PC-9 (cell line): ENCODE data around the gene KRT73. TPM values are rescaled to one million over a fixed set of nuclear protein-coding genes. Genes with fewer than 3 reads are reported as not detected.

Source experiments
- BruUV-seq: library from RNA; stranded (reverse); fragments of 400-500 nt; replicated peaks from 2 replicates; lab custom pipeline; 2021; lab: Mats Ljungman, UMichigan
- CTCF ChIA-PET: fragments of 300-600 bp; sonication (Branson Sonifier 250); formaldehyde crosslinking; loops from one replicate; lab custom pipeline; 2022; ENCODE audit warnings: antibody characterized with exemption; lab: Charles Lee
- POLR2A ChIA-PET: fragments of 300-600 bp; sonication (Branson Sonifier 250); formaldehyde crosslinking; loops from one replicate; lab custom pipeline; 2022; ENCODE audit warnings: antibody characterized with exemption; ENCODE audit not compliant: unreplicated experiment; lab: Charles Lee
- DNase-seq, 2 experiments: peaks; one replicate each; pipeline versions ENCODE4 v3.0.0 to v3.0.0-alpha.2; 2015 to 2022; ENCODE audit warnings: mixed read lengths in 1 of 2
- H2AFZ ChIP-seq: fragments of 200-600 bp; sonication (generic); 2 replicates; pipeline ENCODE4 v1.8.1; 2017; ENCODE audit warnings: antibody characterized with exemption
- H3F3A ChIP-seq: fragments of 200-600 bp; sonication (generic); 2 replicates; pipeline ENCODE4 v1.8.1; 2017; ENCODE audit warnings: antibody characterized with exemption, mild to moderate bottlenecking, low read depth; ENCODE audit not compliant: insufficient read depth
- H3K27ac ChIP-seq: fragments of 200-600 bp; sonication (generic); 2 replicates; pipeline ENCODE4 v1.6.1; 2016; ENCODE audit warnings: mixed run types
- H3K27me3 ChIP-seq: fragments of 200-600 bp; sonication (generic); 2 replicates; pipeline ENCODE4 v1.6.1; 2016; ENCODE audit warnings: low read depth, mixed run types; ENCODE audit not compliant: insufficient read depth
- H3K36me3 ChIP-seq: fragments of 200-600 bp; sonication (generic); 2 replicates; pipeline ENCODE4 v1.6.1; 2016; ENCODE audit warnings: low read depth, mixed run types
- H3K4me1 ChIP-seq: fragments of 200-600 bp; sonication (generic); replicated peaks from 2 replicates; pipeline ENCODE4 v1.6.1; 2016; ENCODE audit warnings: mixed run types; ENCODE audit not compliant: insufficient read depth
- H3K4me2 ChIP-seq: fragments of 200-600 bp; sonication (generic); 2 replicates; pipeline ENCODE4 v1.6.1; 2017; ENCODE audit warnings: mixed run types
- H3K4me3 ChIP-seq: fragments of 200-600 bp; sonication (generic); 2 replicates; pipeline ENCODE4 v1.6.1; 2016; ENCODE audit warnings: mixed run types
- H3K79me2 ChIP-seq: fragments of 200-600 bp; sonication (generic); 2 replicates; pipeline ENCODE4 v1.6.1; 2017; ENCODE audit warnings: low read depth, mixed run types
- H3K9me2 ChIP-seq: fragments of 200-600 bp; sonication (generic); 2 replicates; pipeline ENCODE4 v1.8.1; 2017; ENCODE audit warnings: mild to moderate bottlenecking; ENCODE audit not compliant: insufficient read depth
- H3K9me3 ChIP-seq: fragments of 200-600 bp; sonication (generic); 2 replicates; pipeline ENCODE4 v1.8.1; 2016; ENCODE audit warnings: low read depth; ENCODE audit not compliant: insufficient read depth
- H4K20me1 ChIP-seq: fragments of 200-600 bp; sonication (generic); 2 replicates; pipeline ENCODE4 v1.8.1; 2017; ENCODE audit not compliant: insufficient read depth
- EZH2 ChIP-seq: fragments of 200-600 bp; sonication (generic); IDR thresholded peaks from 2 replicates; pipeline ENCODE4 v1.8.0; 2017; ENCODE audit warnings: antibody characterized with exemption, low read depth
- intact Hi-C: fragments of 100-400 bp; cut with micrococcal nuclease; formaldehyde crosslinking; loops from one replicate; pipeline ENCODE4 v1.10.0; 2022; ENCODE audit not compliant: unreplicated experiment
- total RNA-seq: library from RNA; stranded (reverse); gene quantifications from 2 replicates; pipeline ENCODE4 v1.2.3, GENCODE V29; 2021
- TF ChIP-seq, protein P1 (sequence below): fragments of 200-600 bp; sonication (generic); conservative IDR thresholded peaks from 2 replicates; pipeline ENCODE4 v1.6.1; 2017; ENCODE audit warnings: mixed run types, antibody characterized with exemption, mild to moderate bottlenecking, moderate library complexity

The KRT73 gene
- total RNA-seq, 1 experiment from 2014 or later = not detected

DNA sequence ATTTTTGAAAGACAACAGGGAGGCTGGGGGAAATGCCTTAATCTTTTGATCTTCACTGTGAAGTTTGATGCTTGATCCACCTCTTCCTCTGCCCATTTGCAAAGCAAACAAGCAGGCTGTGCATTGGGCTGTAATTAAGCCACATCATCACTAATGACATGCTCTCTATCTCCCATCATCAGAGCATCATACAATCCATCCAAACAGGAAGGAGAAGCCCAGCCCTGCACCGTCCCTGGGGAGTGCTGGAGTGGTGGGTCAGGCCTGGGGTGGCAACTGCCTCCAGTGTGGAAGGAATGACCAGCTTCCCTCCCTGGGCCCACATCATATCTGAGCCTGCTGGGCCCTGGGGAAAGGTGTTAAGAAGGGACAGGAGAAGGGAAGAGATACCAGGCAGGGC is 37.9 kb downstream of the KRT73 start:
- CTCF ChIA-PET = interaction anchor here (0.9 kb wide), 2 partner anchors 138 to 290 kb away, joined by 3 to 6 read pairs; no protein-coding TSS in a partner anchor
- no peaks in the 10 kb centered on the region for H3K9me3 ChIP-seq
- no peaks in the 10 kb centered on the region for H3K36me3 ChIP-seq
- peaks cover 19% of the 10 kb centered on the region for H3K4me1 ChIP-seq
- intact Hi-C loops = loop anchor here (5.0 kb wide), 1 partner anchor 88 kb away; the partner anchor contains the start of gene KRT6A
- no peaks in the 10 kb centered on the region for H3K27me3 ChIP-seq
- no TSS peak for BruUV-seq
- H3K79me2 ChIP-seq = no peaks in the 10 kb centered on the region
- no peak overlapping the region for H3K27ac ChIP-seq
- no peak overlapping the region for H2AFZ ChIP-seq
- H3K4me3 ChIP-seq = no peak overlapping the region
- no peaks in the 10 kb centered on the region for H4K20me1 ChIP-seq
- no peak for DNase-seq
- no peaks in the 10 kb centered on the region for H3K9me2 ChIP-seq
- no peak overlapping the region for H3K4me2 ChIP-seq
- TF ChIP-seq EZH2 = no peak
- TF ChIP-seq, protein P1, sequence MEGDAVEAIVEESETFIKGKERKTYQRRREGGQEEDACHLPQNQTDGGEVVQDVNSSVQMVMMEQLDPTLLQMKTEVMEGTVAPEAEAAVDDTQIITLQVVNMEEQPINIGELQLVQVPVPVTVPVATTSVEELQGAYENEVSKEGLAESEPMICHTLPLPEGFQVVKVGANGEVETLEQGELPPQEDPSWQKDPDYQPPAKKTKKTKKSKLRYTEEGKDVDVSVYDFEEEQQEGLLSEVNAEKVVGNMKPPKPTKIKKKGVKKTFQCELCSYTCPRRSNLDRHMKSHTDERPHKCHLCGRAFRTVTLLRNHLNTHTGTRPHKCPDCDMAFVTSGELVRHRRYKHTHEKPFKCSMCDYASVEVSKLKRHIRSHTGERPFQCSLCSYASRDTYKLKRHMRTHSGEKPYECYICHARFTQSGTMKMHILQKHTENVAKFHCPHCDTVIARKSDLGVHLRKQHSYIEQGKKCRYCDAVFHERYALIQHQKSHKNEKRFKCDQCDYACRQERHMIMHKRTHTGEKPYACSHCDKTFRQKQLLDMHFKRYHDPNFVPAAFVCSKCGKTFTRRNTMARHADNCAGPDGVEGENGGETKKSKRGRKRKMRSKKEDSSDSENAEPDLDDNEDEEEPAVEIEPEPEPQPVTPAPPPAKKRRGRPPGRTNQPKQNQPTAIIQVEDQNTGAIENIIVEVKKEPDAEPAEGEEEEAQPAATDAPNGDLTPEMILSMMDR = no peak
- POLR2A ChIA-PET = interaction anchor here (0.6 kb wide), 1 partner anchor 274 kb away, joined by 7 read pairs; no protein-coding TSS in a partner anchor
- H3F3A ChIP-seq = no peaks in the 10 kb centered on the region

DNA sequence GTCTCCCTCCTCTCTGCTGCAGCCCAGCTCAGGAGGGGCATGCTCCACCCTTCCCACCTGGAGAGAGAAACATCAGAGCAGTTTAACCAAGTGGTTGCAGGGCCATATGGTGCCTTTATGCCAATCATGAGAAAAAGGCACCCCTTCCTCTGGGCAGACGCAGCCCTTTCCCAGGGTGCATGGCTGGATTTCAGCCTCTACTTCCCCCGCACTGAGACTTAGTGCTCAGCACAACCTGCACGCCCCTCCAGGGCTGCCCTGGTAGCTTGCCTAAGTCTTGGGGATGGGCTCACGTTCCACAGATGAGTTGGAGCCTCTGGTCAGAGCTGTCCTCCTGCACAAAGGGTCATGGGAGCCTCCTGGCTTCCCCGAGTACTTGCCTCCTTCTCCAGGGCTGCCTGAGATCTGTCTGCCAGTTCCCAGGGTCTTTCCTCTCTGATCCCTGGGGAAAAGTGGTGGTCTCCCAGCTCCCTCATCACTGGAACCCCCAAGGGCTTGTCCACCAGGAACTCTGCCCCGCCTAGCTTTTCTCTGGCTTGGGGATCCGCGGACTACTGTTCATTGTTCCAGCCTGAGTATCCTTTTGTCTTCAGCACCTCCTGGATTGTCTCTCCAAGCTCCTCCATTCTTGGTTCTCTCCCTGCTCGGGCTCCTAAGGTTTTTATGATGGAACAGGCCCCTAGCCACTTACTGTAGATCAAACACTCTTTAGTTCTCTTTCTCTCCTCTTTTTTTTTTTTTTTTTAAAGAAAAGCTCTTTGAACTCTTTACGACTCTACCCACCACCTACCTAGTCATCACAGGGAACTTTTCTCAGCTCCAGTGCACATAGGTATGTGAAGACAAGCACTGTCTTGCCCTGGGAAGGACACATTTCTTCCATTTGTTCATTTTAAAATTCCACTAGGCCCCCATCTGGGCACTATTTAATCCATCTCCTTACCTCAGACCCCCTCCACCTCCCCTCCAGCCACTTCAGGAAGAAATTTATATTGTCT is 38.6 kb downstream of the KRT73 start:
- Histone ChIP-seq H2AFZ (no peak overlapping the region), H3K27me3 (no peaks in the 10 kb centered on the region), H3K9me3 (no peaks in the 10 kb centered on the region), H3F3A (no peaks in the 10 kb centered on the region), H3K4me1 (peaks cover 19% of the 10 kb centered on the region), H3K79me2 (no peaks in the 10 kb centered on the region), H3K4me3 (no peak overlapping the region), H3K4me2 (no peak overlapping the region), H3K36me3 (no peaks in the 10 kb centered on the region), H3K9me2 (no peaks in the 10 kb centered on the region), H3K27ac (no peak overlapping the region), H4K20me1 (no peaks in the 10 kb centered on the region)
- TF ChIP-seq, protein P1 = no peak
- TF ChIP-seq EZH2 = no peak
- CTCF ChIA-PET = interaction anchor here (0.6 to 0.9 kb wide), 2 partner anchors 217 to 291 kb away, joined by 3 to 6 read pairs; no protein-coding TSS in a partner anchor
- intact Hi-C loops = loop anchor here (5.0 kb wide), 1 partner anchor 87 kb away; the partner anchor contains the start of gene KRT6A
- POLR2A ChIA-PET = interaction anchor here (0.6 to 0.7 kb wide), 2 partner anchors 209 to 273 kb away, joined by 3 to 7 read pairs; no protein-coding TSS in a partner anchor
- no peak for DNase-seq
- BruUV-seq = no TSS peak

DNA sequence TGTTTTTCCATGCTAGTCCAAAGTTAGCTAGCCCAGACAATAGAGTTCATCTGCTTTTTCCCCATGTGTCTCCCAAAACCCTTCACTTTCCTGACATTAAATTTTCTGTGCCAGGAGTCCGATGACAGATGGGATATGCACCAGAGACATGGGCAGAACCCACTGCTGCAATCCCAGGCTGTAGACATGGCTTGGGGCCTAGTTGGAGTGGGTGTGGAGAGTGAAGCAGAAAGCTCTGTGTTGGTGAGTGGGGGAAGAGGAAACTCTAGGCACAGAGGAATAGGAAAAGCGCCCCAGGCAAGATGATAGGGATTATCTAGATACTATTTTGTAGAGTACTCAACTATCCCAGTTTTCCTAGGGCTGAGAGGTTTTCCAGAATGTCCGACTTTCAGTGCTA is 39.9 kb downstream of the KRT73 start:
- Histone ChIP-seq H3K9me3 (no peaks in the 10 kb centered on the region), H3K4me2 (no peak overlapping the region), H3K27me3 (no peaks in the 10 kb centered on the region), H3K4me3 (no peak overlapping the region), H4K20me1 (no peaks in the 10 kb centered on the region), H3K79me2 (no peaks in the 10 kb centered on the region), H3K27ac (no peak overlapping the region), H3F3A (no peaks in the 10 kb centered on the region), H3K4me1 (peaks cover 19% of the 10 kb centered on the region), H3K36me3 (no peaks in the 10 kb centered on the region), H3K9me2 (no peaks in the 10 kb centered on the region), H2AFZ (no peak overlapping the region)
- CTCF ChIA-PET = interaction anchor here (0.6 to 0.9 kb wide), 2 partner anchors 287 to 425 kb away, joined by 3 to 8 read pairs; no protein-coding TSS in a partner anchor
- POLR2A ChIA-PET = interaction anchor here (0.7 kb wide), 1 partner anchor 655 kb away, joined by 3 read pairs; no protein-coding TSS in a partner anchor
- TF ChIP-seq EZH2 = no peak
- TF ChIP-seq, protein P1 = no peak
- no peak for DNase-seq
- intact Hi-C loops = no loop called here
- BruUV-seq = no TSS peak
